GM23248 (cell line): ENCODE data around the gene EXO5.

Experiments used
- EZH2 ChIP-seq: fragments of 200-600 bp; sonication (generic); IDR thresholded peaks from 2 replicates; pipeline ENCODE4 v1.6.1; 2018; ENCODE audit warnings: antibody characterized with exemption, mild to moderate bottlenecking; ENCODE audit not compliant: insufficient read depth, poor library complexity, severe bottlenecking
- EZH2phosphoT487 ChIP-seq: fragments of 200-600 bp; sonication (generic); IDR thresholded peaks from 2 replicates; pipeline ENCODE4 v1.6.1; 2018; ENCODE audit warnings: antibody characterized with exemption, moderate library complexity, mild to moderate bottlenecking, low read depth; ENCODE audit not compliant: insufficient read depth

DNA sequence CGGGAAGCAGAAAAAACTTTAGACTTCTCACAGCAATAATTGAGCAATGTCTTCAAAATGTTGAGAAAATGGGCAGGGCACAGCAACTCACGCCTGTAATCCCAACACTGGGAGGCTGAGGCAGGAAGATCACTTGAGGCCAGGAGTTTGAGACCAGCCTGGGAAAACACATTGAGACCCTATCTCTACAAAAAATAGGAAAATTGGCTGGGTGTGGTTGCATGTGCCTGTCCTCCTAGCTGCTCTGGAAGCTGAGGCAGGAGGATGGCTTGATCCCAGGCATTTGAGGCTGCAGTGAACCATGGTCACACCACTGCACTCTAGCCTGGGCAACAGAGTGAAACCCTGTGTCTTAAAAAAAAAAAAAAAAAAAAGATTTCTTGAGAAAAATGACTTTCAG lies 39.2 kb upstream of the EXO5 start:
- TF ChIP-seq EZH2phosphoT487, result no peak
- TF ChIP-seq EZH2, result no peak
